ENCODE measurements around the gene TSPOAP1.

TSPOAP1 gene

GRCh38 chr17:58315281-58315711 lies 13.3 kb downstream of the TSPOAP1 start:
- DNase-seq: no peak

- DNase-seq: no peak
Measured at GRCh38 chr17:58314706-58315015, 13.9 kb downstream of the TSPOAP1 start.

GRCh38 chr17:58313815-58314705 lies 14.5 kb downstream of the TSPOAP1 start:
- no peak for DNase-seq

- no peak for DNase-seq
Measured at GRCh38 chr17:58312829-58313228, 15.8 kb downstream of the TSPOAP1 start.

GRCh38 chr17:58312021-58312630 lies 16.5 kb downstream of the TSPOAP1 start:
- no peak for DNase-seq

GRCh38 chr17:58311429-58311894 lies 17.1 kb downstream of the TSPOAP1 start:
- no peak for DNase-seq

- no peak for DNase-seq
Measured at GRCh38 chr17:58310511-58311428, 17.8 kb downstream of the TSPOAP1 start.

- DNase-seq: no peak
Measured at GRCh38 chr17:58309918-58310259, 18.7 kb downstream of the TSPOAP1 start.

GRCh38 chr17:58308985-58309917 lies 19.3 kb downstream of the TSPOAP1 start:
- DNase-seq: no peak

GRCh38 chr17:58308173-58308984 lies 20.2 kb downstream of the TSPOAP1 start:
- DNase-seq: no peak

GRCh38 chr17:58307468-58308172 lies 21.0 kb downstream of the TSPOAP1 start:
- DNase-seq: no peak

GRCh38 chr17:58306131-58306951 lies 22.3 kb downstream of the TSPOAP1 start:
- no peak for DNase-seq

- no peak for DNase-seq
Measured at GRCh38 chr17:58305626-58306025, 23.0 kb downstream of the TSPOAP1 start.

GRCh38 chr17:58304750-58305486 lies 23.7 kb downstream of the TSPOAP1 start:
- DNase-seq: no peak

GRCh38 chr17:58303971-58304749 lies 24.4 kb downstream of the TSPOAP1 start:
- peak; percentile 60 for DNase-seq

- DNase-seq: no peak
Measured at GRCh38 chr17:58302919-58303585, 25.5 kb downstream of the TSPOAP1 start.

- no peak for DNase-seq
Measured at GRCh38 chr17:58302171-58302918, 26.2 kb downstream of the TSPOAP1 start.
